Left ventricle myocardium inferior (tissue), 1 donor: ENCODE data around the gene ZNF512B. TPM values are rescaled to one million over a fixed set of nuclear protein-coding genes. Genes with fewer than 3 reads are reported as not detected.
"Not testable (repeated sequence)": the region's sequence is repeated elsewhere in the genome, so short reads cannot be mapped to it uniquely, and the experiment has no call there.

Experiments
- DNase-seq: peaks from one replicate; pipeline ENCODE4 v3.0.0-alpha.2; 2020
- H3K27ac ChIP-seq: fragments of 200-600 bp; replicated peaks from 2 replicates; pipeline ENCODE4 v1.8.0; 2021
- H3K27me3 ChIP-seq: fragments of 200-600 bp; 2 replicates; pipeline ENCODE4 v1.8.0; 2021; ENCODE audit warnings: low read depth
- H3K36me3 ChIP-seq: fragments of 200-600 bp; 2 replicates; pipeline ENCODE4 v1.8.0; 2021
- H3K4me1 ChIP-seq: fragments of 200-600 bp; 2 replicates; pipeline ENCODE4 v1.8.0; 2021
- H3K4me3 ChIP-seq: fragments of 200-600 bp; 2 replicates; pipeline ENCODE4 v1.8.0; 2021; ENCODE audit warnings: mild to moderate bottlenecking, moderate library complexity
- H3K9me3 ChIP-seq: fragments of 200-600 bp; replicated peaks from 2 replicates; pipeline ENCODE4 v1.8.0; 2021
- CTCF ChIP-seq: fragments of 200-600 bp; IDR thresholded peaks from 2 replicates; pipeline ENCODE4 v1.8.0; 2021; ENCODE audit warnings: antibody characterized with exemption, mild to moderate bottlenecking, borderline replicate concordance
- intact Hi-C: fragments of 100-400 bp; cut with micrococcal nuclease; formaldehyde crosslinking; loops from one replicate; pipeline ENCODE4 v1.11.0; 2022
- total RNA-seq: library from RNA; stranded (reverse); fragmentation: NEBNext Ultra II Directional; extraction: Animal tissue kit (Norgen Biotek cat#: 25700); gene quantifications from one replicate; pipeline ENCODE4 v1.2.1, GENCODE V29; 2021
- donor health status: DM: no; HTN: yes; CAD: no; lungs with severe emphysema.

Gene ZNF512B
- total RNA-seq, 1 donor from 2014 or later: 12.6 TPM

- no peak for TF ChIP-seq CTCF
- no peak overlapping the region for H3K27ac ChIP-seq
- no peaks in the 10 kb centered on the region for H3K9me3 ChIP-seq
- H3K4me1 ChIP-seq: peaks cover 48% of the 10 kb centered on the region
- H3K27me3 ChIP-seq: no peaks in the 10 kb centered on the region
- H3K4me3 ChIP-seq: no peak overlapping the region
- intact Hi-C loops: loop anchor here (5.0 kb wide), 1 partner anchor 437 kb away; the partner anchor contains the start of gene PTK6
- H3K36me3 ChIP-seq: no peaks in the 10 kb centered on the region
- peak; percentile 12 for DNase-seq
Observed at GRCh38 chr20:63974402-63975200, 4.9 kb upstream of the ZNF512B start.

GRCh38 chr20:63973636-63974401 is 4.1 kb upstream of the ZNF512B start:
- no peaks in the 10 kb centered on the region for H3K9me3 ChIP-seq
- intact Hi-C loops: loop anchor here (5.0 kb wide), 1 partner anchor 437 kb away; the partner anchor contains the start of gene PTK6
- H3K36me3 ChIP-seq: no peaks in the 10 kb centered on the region
- H3K27me3 ChIP-seq: no peaks in the 10 kb centered on the region
- peak; percentile 99 for TF ChIP-seq CTCF
- H3K4me3 ChIP-seq: peak overlapping the region; percentile 55
- DNase-seq: peak; percentile 89
- peaks cover 47% of the 10 kb centered on the region for H3K4me1 ChIP-seq
- H3K27ac ChIP-seq: peak overlapping the region; percentile 59

- H3K4me1 ChIP-seq: peaks cover 47% of the 10 kb centered on the region
Observed at GRCh38 chr20:63973160-63973479, 3.4 kb upstream of the ZNF512B start.

GRCh38 chr20:63972312-63973159 is 2.8 kb upstream of the ZNF512B start:
- Histone ChIP-seq H3K36me3 (peaks cover under 1% of the 10 kb centered on the region), H3K4me1 (peaks cover 48% of the 10 kb centered on the region), H3K27me3 (no peaks in the 10 kb centered on the region), H3K27ac (peak overlapping the region; percentile 71), H3K9me3 (no peaks in the 10 kb centered on the region), H3K4me3 (no peak overlapping the region)
- DNase-seq: peak; percentile 29
- TF ChIP-seq CTCF: no peak
- intact Hi-C loops: loop anchor here (5.0 kb wide), 1 partner anchor 435 kb away; the partner anchor contains the start of gene PTK6

More at GRCh38 chr20:63973160-63973479, 3.4 kb upstream of the ZNF512B start:
- Histone ChIP-seq H3K27ac (peak overlapping the region; percentile 71), H3K9me3 (no peaks in the 10 kb centered on the region), H3K36me3 (no peaks in the 10 kb centered on the region), H3K4me3 (no peak overlapping the region), H3K27me3 (no peaks in the 10 kb centered on the region)
- no peak for DNase-seq
- intact Hi-C loops: loop anchor here (5.0 kb wide), 1 partner anchor 436 kb away; the partner anchor contains the start of gene PTK6
- no peak for TF ChIP-seq CTCF

- peak overlapping the region; percentile 71 for H3K27ac ChIP-seq
- not testable (repeated sequence) for H3K27me3 ChIP-seq, H3K36me3 ChIP-seq, DNase-seq, H3K4me3 ChIP-seq, H3K9me3 ChIP-seq
- intact Hi-C loops: loop anchor here (5.0 kb wide), 1 partner anchor 435 kb away; the partner anchor contains the start of gene PTK6
- H3K4me1 ChIP-seq: peaks cover 48% of the 10 kb centered on the region
Observed at GRCh38 chr20:63971960-63972311, 2.2 kb upstream of the ZNF512B start.
